ENCODE data around the gene PFKL. TPM values are rescaled to one million over a fixed set of nuclear protein-coding genes. Genes with fewer than 3 reads are reported as not detected.

Gene PFKL
- polyA plus RNA-seq, 1 experiment = 44.3 TPM

- no peaks in the 10 kb centered on the region; the same call in 1 of the 2 replicates for H3K9me3 ChIP-seq (ENCODE audit: control insufficient read depth, insufficient read depth, low read length)
- CTCF ChIA-PET = no interaction called here
- POLR2A ChIA-PET = no interaction called here
- H3K27ac ChIP-seq (ENCODE audit: low read depth, low read length) = no peak overlapping the region
- peaks cover 29% of the 10 kb centered on the region for H3K27me3 ChIP-seq (ENCODE audit: control insufficient read depth, insufficient read depth, low read length)
- H3K4me3 ChIP-seq (ENCODE audit: low read depth, low read length) = no peak overlapping the region
- no peak for TF ChIP-seq CTCF (IDR thresholded peaks at IDR 0.05; ENCODE audit: low read depth, low read length)
- DNase-seq (ENCODE audit: low read depth, low spot score) = no peak
Observed at GRCh38 chr21:44289381-44290010, 10.4 kb upstream of the PFKL start.

- ChIA-PET POLR2A (no interaction called here), CTCF (no interaction called here)
- TF ChIP-seq CTCF (IDR thresholded peaks at IDR 0.05; ENCODE audit: low read depth, low read length) = no peak
- no peak overlapping the region for H3K4me3 ChIP-seq (ENCODE audit: low read depth, low read length)
- DNase-seq (ENCODE audit: low read depth, low spot score) = no peak
- no peak overlapping the region for H3K27ac ChIP-seq (ENCODE audit: low read depth, low read length)
- H3K27me3 ChIP-seq (ENCODE audit: control insufficient read depth, insufficient read depth, low read length) = peaks cover 25% of the 10 kb centered on the region
- no peaks in the 10 kb centered on the region; the same call in 1 of the 2 replicates for H3K9me3 ChIP-seq (ENCODE audit: control insufficient read depth, insufficient read depth, low read length)
Observed at GRCh38 chr21:44290327-44291077, 9.4 kb upstream of the PFKL start.

GRCh38 chr21:44291078-44291935, 8.5 kb upstream of the PFKL start:
- no peak overlapping the region for H3K4me3 ChIP-seq (ENCODE audit: low read depth, low read length)
- CTCF ChIA-PET = no interaction called here
- no peaks in the 10 kb centered on the region for H3K9me3 ChIP-seq (ENCODE audit: control insufficient read depth, insufficient read depth, low read length)
- no peak for TF ChIP-seq CTCF (IDR thresholded peaks at IDR 0.05; ENCODE audit: low read depth, low read length)
- peaks cover 26% of the 10 kb centered on the region for H3K27me3 ChIP-seq (ENCODE audit: control insufficient read depth, insufficient read depth, low read length)
- no peak overlapping the region for H3K27ac ChIP-seq (ENCODE audit: low read depth, low read length)
- POLR2A ChIA-PET = no interaction called here
- no peak for DNase-seq (ENCODE audit: low read depth, low spot score)

- Histone ChIP-seq H3K4me3 (ENCODE audit: low read depth, low read length) (no peak overlapping the region), H3K9me3 (ENCODE audit: control insufficient read depth, insufficient read depth, low read length) (no peaks in the 10 kb centered on the region), H3K27ac (ENCODE audit: low read depth, low read length) (no peak overlapping the region), H3K27me3 (ENCODE audit: control insufficient read depth, insufficient read depth, low read length) (peaks cover 21% of the 10 kb centered on the region)
- POLR2A ChIA-PET = no interaction called here
- CTCF ChIA-PET = no interaction called here
- DNase-seq (ENCODE audit: low read depth, low spot score) = no peak
- TF ChIP-seq CTCF (IDR thresholded peaks at IDR 0.05; ENCODE audit: low read depth, low read length) = no peak
Observed at GRCh38 chr21:44291936-44292811, 7.7 kb upstream of the PFKL start.
